HG02798 (cell line): ENCODE data around the gene SCN5A.

Experiments used
- ATAC-seq: cut with Tn5 transposase; IDR thresholded peaks from one replicate; pipeline ENCODE4 v1.9.1; 2021; ENCODE audit warnings: mild to moderate bottlenecking; ENCODE audit not compliant: unreplicated experiment, poor library complexity

Gene SCN5A

GRCh38 chr3:38519000-38519399, 130.5 kb downstream of the SCN5A start:
- no peak for ATAC-seq

- ATAC-seq, result no peak
Measured at GRCh38 chr3:38516669-38517068, 132.8 kb downstream of the SCN5A start.

- ATAC-seq, result no peak
Measured at GRCh38 chr3:38515367-38515766, 134.1 kb downstream of the SCN5A start.

- no peak for ATAC-seq
Measured at GRCh38 chr3:38511546-38511945, 137.9 kb downstream of the SCN5A start.

- no peak for ATAC-seq
Measured at GRCh38 chr3:38510631-38511030, 138.9 kb downstream of the SCN5A start.

GRCh38 chr3:38509732-38510131, 139.8 kb downstream of the SCN5A start:
- ATAC-seq, result no peak

GRCh38 chr3:38507120-38507519, 142.4 kb downstream of the SCN5A start:
- peak; percentile 91 for ATAC-seq

- ATAC-seq, result no peak
Measured at GRCh38 chr3:38500688-38501417, 148.6 kb downstream of the SCN5A start.
